Hepatocyte (in vitro differentiated cells): Measurements from ENCODE around the gene TRIM15.

ENCODE experiments used
- CTCF ChIP-seq: fragments of 200-600 bp; sonication (generic); IDR thresholded peaks from 2 replicates; pipeline ENCODE4 v1.5.1; 2016; ENCODE audit warnings: antibody characterized with exemption, mild to moderate bottlenecking; ENCODE audit not compliant: poor library complexity
- EZH2 ChIP-seq: fragments of 200-600 bp; sonication (generic); IDR thresholded peaks from 2 replicates; pipeline ENCODE4 v1.6.1; 2016; ENCODE audit warnings: antibody characterized with exemption, mild to moderate bottlenecking, borderline replicate concordance

- TF ChIP-seq EZH2, result no peak
- TF ChIP-seq CTCF, result no peak
Observed at GRCh38 chr6:30145818-30146217, 17.5 kb upstream of the TRIM15 start.
